Activated CD4-positive, alpha-beta T cell treated with anti-CD3 and anti-CD28 coated beads, Interleukin-2, Interleukin-4, amounts not matched to agents 100 ng/mL and 50 ng/mL, durations not matched to agents 16 hours and 8 hours (primary cell): ENCODE results near the gene CALCOCO1.

ENCODE experiments used
- DNase-seq: peaks from one replicate; pipeline ENCODE4 v3.0.0-alpha.2; 2020; ENCODE audit warnings: low spot score

The CALCOCO1 gene

GRCh38 chr12:53664191-53664590 lies 63.1 kb downstream of the CALCOCO1 start:
- DNase-seq: no peak

- no peak for DNase-seq
These were observed 67.2 kb downstream of the CALCOCO1 start for GRCh38 chr12:53660041-53660440.

- no peak for DNase-seq
These were observed 67.7 kb downstream of the CALCOCO1 start for GRCh38 chr12:53659571-53659981.

GRCh38 chr12:53659011-53659551 lies 68.2 kb downstream of the CALCOCO1 start:
- DNase-seq: no peak
